Mammary epithelial cell (primary cell): Measurements from ENCODE around the gene KMT5C.
"Not testable (repeated sequence)": the region's sequence is repeated elsewhere in the genome, so short reads cannot be mapped to it uniquely, and the experiment has no call there.

Experiments
- EZH2 ChIP-seq: IDR thresholded peaks from 2 replicates; pipeline ENCODE4 v1.6.1; 2012; ENCODE audit warnings: low read length, inconsistent platforms, borderline replicate concordance
- TF ChIP-seq, protein P1 (sequence below), 2 donors: IDR thresholded peaks in 1 of 2; conservative IDR thresholded peaks in 1 of 2; 2 replicates each; pipeline ENCODE4 v1.5.1; 2011 to 2012; ENCODE audit warnings: inconsistent platforms in 2 of 2, low read length in 2 of 2, mild to moderate bottlenecking in 2 of 2, control low read depth in 1 of 2, low read depth in 1 of 2; ENCODE audit not compliant: insufficient read depth in 1 of 2; ENCODE audit errors: extremely low read depth in 1 of 2

DNA sequence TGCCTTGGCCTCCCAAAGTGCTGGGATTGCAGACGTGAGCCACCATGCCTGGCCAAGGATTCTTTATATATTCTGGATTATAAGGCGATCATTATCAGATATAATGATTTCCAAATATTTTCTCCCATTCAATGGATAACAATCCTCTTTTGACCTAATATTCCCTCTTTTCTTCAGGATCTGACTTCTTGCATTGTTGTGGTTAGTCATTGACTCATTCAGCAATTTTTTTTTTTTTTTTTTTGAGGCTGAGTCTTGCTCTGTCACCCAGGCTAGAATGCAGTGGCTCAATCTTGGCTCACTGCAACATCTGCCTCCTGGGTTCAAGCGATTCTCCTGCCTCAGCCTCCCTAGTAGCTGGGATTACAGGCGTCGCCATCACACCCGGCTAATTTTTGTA lies 9.9 kb upstream of the KMT5C start:
- TF ChIP-seq, protein P1, sequence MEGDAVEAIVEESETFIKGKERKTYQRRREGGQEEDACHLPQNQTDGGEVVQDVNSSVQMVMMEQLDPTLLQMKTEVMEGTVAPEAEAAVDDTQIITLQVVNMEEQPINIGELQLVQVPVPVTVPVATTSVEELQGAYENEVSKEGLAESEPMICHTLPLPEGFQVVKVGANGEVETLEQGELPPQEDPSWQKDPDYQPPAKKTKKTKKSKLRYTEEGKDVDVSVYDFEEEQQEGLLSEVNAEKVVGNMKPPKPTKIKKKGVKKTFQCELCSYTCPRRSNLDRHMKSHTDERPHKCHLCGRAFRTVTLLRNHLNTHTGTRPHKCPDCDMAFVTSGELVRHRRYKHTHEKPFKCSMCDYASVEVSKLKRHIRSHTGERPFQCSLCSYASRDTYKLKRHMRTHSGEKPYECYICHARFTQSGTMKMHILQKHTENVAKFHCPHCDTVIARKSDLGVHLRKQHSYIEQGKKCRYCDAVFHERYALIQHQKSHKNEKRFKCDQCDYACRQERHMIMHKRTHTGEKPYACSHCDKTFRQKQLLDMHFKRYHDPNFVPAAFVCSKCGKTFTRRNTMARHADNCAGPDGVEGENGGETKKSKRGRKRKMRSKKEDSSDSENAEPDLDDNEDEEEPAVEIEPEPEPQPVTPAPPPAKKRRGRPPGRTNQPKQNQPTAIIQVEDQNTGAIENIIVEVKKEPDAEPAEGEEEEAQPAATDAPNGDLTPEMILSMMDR (conservative IDR thresholded peaks at IDR 0.05 in 1 of 2, IDR thresholded peaks at IDR 0.05 in 1 of 2; ENCODE audit: extremely low read depth in 1 of 2, insufficient read depth in 1 of 2, low read depth in 1 of 2, low read length in 2 of 2): not testable (repeated sequence)
- not testable (repeated sequence) for TF ChIP-seq EZH2
